GM12878 (cell line): Measurements from ENCODE around the gene TOMM6. TPM values are rescaled to one million over a fixed set of nuclear protein-coding genes. Genes with fewer than 3 reads are reported as not detected.

Experiments
- ATAC-seq: fragments of 200-7000 bp; cut with Tn5 transposase; 3 replicates; pipeline ENCODE4 v1.9.1; 2020; ENCODE audit warnings: mild to moderate bottlenecking, moderate library complexity
- BruUV-seq: library from RNA; stranded (reverse); fragments of 400-500 nt; replicated peaks from 2 replicates; lab custom pipeline; 2021; lab: Mats Ljungman, UMichigan
- CTCF ChIA-PET: fragments of 300-600 bp; sonication (Branson Sonifier 250); formaldehyde crosslinking; extraction: SDS; loops from one replicate; lab custom pipeline; 2021; ENCODE audit warnings: inconsistent platforms; lab: Yijun Ruan, JAX
- POLR2A ChIA-PET: fragments of 350-600 bp; formaldehyde crosslinking; extraction: SDS; loops from one replicate; lab custom pipeline; 2021; ENCODE audit warnings: inconsistent platforms; lab: Charles Lee
- RAD21 ChIA-PET: fragments of 300-600 bp; sonication (Branson Sonifier 250); formaldehyde crosslinking; loops from one replicate; lab custom pipeline; 2023; ENCODE audit warnings: antibody characterized with exemption; ENCODE audit not compliant: unreplicated experiment; lab: Charles Lee
- SMC1A ChIA-PET: fragments of 300-600 bp; sonication (Branson Sonifier 250); formaldehyde crosslinking; loops from one replicate; lab custom pipeline; 2023; ENCODE audit not compliant: unreplicated experiment, uncharacterized antibody; lab: Charles Lee
- DNase-seq: peaks from one replicate; pipeline ENCODE4 v3.0.0-alpha.2; 2011; ENCODE audit warnings: low read depth, low spot score
- FAIRE-seq: peaks from 3 replicates; lab custom pipeline; 2011; peaks lifted over from hg19 to GRCh38; lab: Jason Lieb, UNC
- H2AFZ ChIP-seq: 2 replicates; pipeline ENCODE4 v1.6.0; 2011; ENCODE audit warnings: low read depth, low read length, control low read depth; ENCODE audit not compliant: control insufficient read depth
- H3K27ac ChIP-seq: 2 replicates; pipeline ENCODE4 v1.5.1; 2011; ENCODE audit warnings: control low read depth; ENCODE audit not compliant: control insufficient read depth, insufficient read depth
- H3K27me3 ChIP-seq, 2 experiments: replicated peaks in 1 of 2; 2 replicates each; pipeline versions ENCODE4 v1.6.0 to v1.6.1; 2011; ENCODE audit warnings: low read length in 1 of 2; ENCODE audit not compliant: control insufficient read depth in 2 of 2, insufficient read depth in 2 of 2
- H3K36me3 ChIP-seq, 2 experiments: 2 replicates each; pipeline ENCODE4 v1.5.1; 2011; ENCODE audit warnings: low read length in 1 of 2; ENCODE audit not compliant: control insufficient read depth in 2 of 2, insufficient read depth in 2 of 2
- H3K4me1 ChIP-seq: 2 replicates; pipeline ENCODE4 v1.6.1; 2011; ENCODE audit warnings: mild to moderate bottlenecking, low read length, moderate library complexity, mixed read lengths; ENCODE audit not compliant: control insufficient read depth, insufficient read depth
- H3K4me2 ChIP-seq: 2 replicates; pipeline ENCODE4 v1.6.0; 2011; ENCODE audit warnings: control low read depth; ENCODE audit not compliant: control insufficient read depth, insufficient read depth
- H3K4me3 ChIP-seq: fragments of 200-600 bp; sonication (generic); 2 replicates; pipeline ENCODE4 v1.5.1; 2016
- H3K79me2 ChIP-seq: 2 replicates; pipeline ENCODE4 v1.6.0; 2011; ENCODE audit warnings: low read length; ENCODE audit not compliant: control insufficient read depth, insufficient read depth
- H3K9ac ChIP-seq: 2 replicates; pipeline ENCODE4 v1.8.0; 2011; ENCODE audit warnings: low read length, control low read depth, mixed read lengths; ENCODE audit not compliant: control insufficient read depth, insufficient read depth
- H3K9me3 ChIP-seq: replicated peaks from 3 replicates; pipeline ENCODE4 v1.5.1; 2011; ENCODE audit warnings: mild to moderate bottlenecking, low read length; ENCODE audit not compliant: control insufficient read depth, insufficient read depth
- H4K20me1 ChIP-seq: 2 replicates; pipeline ENCODE4 v1.6.0; 2011; ENCODE audit not compliant: control insufficient read depth, insufficient read depth
- BCLAF1 ChIP-seq: fragments of 450-650 bp; IDR thresholded peaks from 2 replicates; pipeline ENCODE4 v1.6.1; 2017; ENCODE audit warnings: antibody characterized with exemption, mild to moderate bottlenecking, moderate library complexity
- MYB ChIP-seq: fragments of 150-350 bp; IDR thresholded peaks from 2 replicates; pipeline ENCODE4 v1.6.1; 2014; ENCODE audit warnings: mild to moderate bottlenecking, low read depth, low read length, borderline replicate concordance
- WGBS: methylation state at CpG from one replicate; pipeline ENCODE4 v1.1.6; 2016; ENCODE audit warnings: low lambda C conversion rate; ENCODE audit not compliant: insufficient replicate concordance, insufficient coverage; ENCODE audit errors: missing lambda C conversion rate; 5-methylcytosine and 5-hydroxymethylcytosine counted together
- in situ Hi-C: fragments of 300-500 bp; cut with MboI; formaldehyde crosslinking; loops from 9 replicates; pipeline ENCODE4 v1.14.3; 2018; ENCODE audit warnings: mixed read lengths
- intact Hi-C: fragments of 100-400 bp; cut with micrococcal nuclease; formaldehyde crosslinking; loops from one replicate; pipeline ENCODE4 v1.14.2; 2022; ENCODE audit not compliant: unreplicated experiment
- polyA plus RNA-seq, 11 experiments: library from polyadenylated mRNA; depleted of rRNA in 4 of 11; unstranded in 6 of 11; stranded (reverse) in 5 of 11; fragments of >200 nt; fragmentation: Nextera tagmentation in 4 of 11; fragmentation: Illumina TruSeq in 1 of 11; extraction: Ambion mirVana in 4 of 11; extraction: Trizol in 1 of 11; gene quantifications; 1 replicate in 1 of 11; 2 replicates in 10 of 11; pipeline versions ENCODE4 v1.2.1 to v1.2.3, GENCODE V29; 2011 to 2016; ENCODE audit warnings: inconsistent platforms in 2 of 11, missing spikeins in 2 of 11, low read depth in 1 of 11
- total RNA-seq, 4 experiments: library from RNA; depleted of rRNA in 3 of 4; stranded (reverse); fragments of >200 nt in 3 of 4; fragmentation: Illumina TruSeq in 1 of 4; extraction: Trizol in 1 of 4; gene quantifications; 2 replicates each; pipeline versions ENCODE4 v1.2.1 to v1.2.3, GENCODE V29; 2013 to 2021

The TOMM6 gene
- total and polyA plus RNA-seq, 10 of the 15 experiments (the other 5 are each of a cell fraction or from before 2014, with no cell fraction given) = 206 to 746 (median 448) TPM

GRCh38 chr6:41777551-41778285 lies 9.8 kb upstream of the TOMM6 start:
- no peak for TF ChIP-seq BCLAF1
- TF ChIP-seq MYB = no peak
- CTCF ChIA-PET = interaction anchor here (0.6 to 4.7 kb wide), 10 partner anchors 9 to 471 kb away, joined by 3 to 38 read pairs (median 4); partner anchors contain the start of genes BYSL, MED20 and TOMM6
- Histone ChIP-seq H3K27ac (no peak overlapping the region), H3K9me3 (no peaks in the 10 kb centered on the region), H2AFZ (no peak overlapping the region), H4K20me1 (no peaks in the 10 kb centered on the region), H3K79me2 (no peaks in the 10 kb centered on the region), H3K36me3 (peaks cover 0 to 3% of the 10 kb centered on the region in 2 experiments; a peak in 1 of 4 replicates), H3K9ac (no peak overlapping the region), H3K4me3 (no peak overlapping the region), H3K4me1 (peaks cover 13% of the 10 kb centered on the region), H3K4me2 (no peak overlapping the region), H3K27me3 (no peaks in the 10 kb centered on the region)
- RAD21 ChIA-PET = interaction anchor here (1.2 to 3.2 kb wide), 4 partner anchors 9 to 267 kb away, joined by 3 to 8 read pairs (median 5); no protein-coding TSS in a partner anchor
- ATAC-seq (no peak), DNase-seq (no peak), FAIRE-seq (no peak)
- 81% methylated on average over 5 of the region's 5 CpGs for WGBS
- SMC1A ChIA-PET = interaction anchor here (0.7 to 2.9 kb wide), 7 partner anchors 48 to 269 kb away, joined by 3 to 13 read pairs (median 4); partner anchors contain the start of genes BYSL and MED20
- intact Hi-C loops (loop anchor here (2.0 to 5.0 kb wide), 3 partner anchors 43 to 410 kb away; partner anchors contain the start of gene TFEB), in situ Hi-C loops (no loop called here)
- no TSS peak for BruUV-seq
- POLR2A ChIA-PET = interaction anchor here (0.5 kb wide), 1 partner anchor 87 kb away, joined by 3 read pairs; no protein-coding TSS in a partner anchor
